ENCODE results near the gene FAM210B.
"Not testable (repeated sequence)": the region's sequence is repeated elsewhere in the genome, so short reads cannot be mapped to it uniquely, and the experiment has no call there.

The FAM210B gene

DNA sequence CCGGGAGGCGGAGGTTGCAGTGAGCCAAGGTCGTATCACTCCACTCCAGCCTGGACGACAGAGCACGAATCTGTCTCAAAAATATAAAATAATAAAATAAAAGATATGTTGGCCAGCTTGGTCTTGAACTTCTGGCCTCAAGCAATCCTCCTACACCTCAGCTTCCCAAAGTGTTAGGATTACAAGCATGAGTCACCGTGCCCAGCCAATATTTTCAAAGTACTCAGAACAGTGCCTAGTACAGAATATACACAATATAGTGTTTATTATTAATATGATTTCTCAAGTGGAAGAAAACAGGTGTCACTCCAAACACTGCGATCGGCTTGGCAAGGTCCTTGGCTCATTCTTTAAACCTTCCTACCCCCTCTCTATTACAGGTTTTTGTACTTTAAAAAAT is 3.1 kb downstream of the FAM210B start:
- peak; percentile 14 for DNase-seq

DNA sequence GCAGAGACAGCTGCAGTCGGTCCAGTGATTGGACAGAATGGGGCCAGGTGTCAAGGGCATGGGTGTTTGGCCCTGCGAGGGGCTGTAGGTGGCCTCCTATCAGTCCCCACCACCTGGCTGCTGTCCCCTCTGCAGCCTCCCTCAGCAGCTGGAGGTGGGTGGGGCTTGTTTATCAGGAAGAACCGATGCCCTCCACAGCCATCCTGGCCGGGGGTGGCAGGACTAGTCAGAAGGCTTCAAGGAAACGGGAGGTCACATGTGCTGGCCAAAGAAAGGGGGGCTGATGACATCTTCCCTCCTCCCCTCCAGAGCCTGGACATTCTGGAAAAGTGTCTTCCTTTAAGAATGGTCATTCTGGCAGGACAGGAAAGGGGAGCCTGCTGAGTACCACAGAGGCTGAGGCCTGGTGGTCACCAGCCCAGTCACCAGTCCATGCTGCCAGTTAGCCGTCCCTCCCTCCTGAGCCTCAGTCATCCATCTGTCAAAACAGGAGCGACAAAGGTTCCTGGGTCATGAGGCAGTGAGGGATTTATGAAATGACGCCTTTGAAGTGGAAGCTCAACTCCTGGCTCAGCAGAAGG is 4.1 kb downstream of the FAM210B start:
- peak; percentile 92 for DNase-seq

DNA sequence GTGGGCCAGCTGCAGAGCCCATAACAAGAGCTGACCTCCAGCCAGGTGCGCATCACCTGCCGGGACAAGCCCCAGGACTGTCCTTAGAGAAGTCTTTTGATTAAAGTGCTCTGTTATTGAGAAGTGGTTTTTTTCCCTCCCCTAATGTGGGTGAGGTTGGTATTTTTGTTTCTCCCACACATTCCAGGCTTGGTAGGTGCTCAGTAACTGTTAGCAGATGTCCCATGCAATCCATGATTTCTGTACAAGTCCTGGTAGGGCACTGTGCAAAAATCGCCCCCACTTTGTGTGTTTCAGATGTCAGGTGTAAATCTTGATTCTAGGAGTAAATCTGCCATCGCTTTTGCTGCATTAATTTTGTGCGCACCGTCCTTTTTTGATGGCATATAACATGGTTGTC is 4.7 kb downstream of the FAM210B start:
- no peak for DNase-seq

DNA sequence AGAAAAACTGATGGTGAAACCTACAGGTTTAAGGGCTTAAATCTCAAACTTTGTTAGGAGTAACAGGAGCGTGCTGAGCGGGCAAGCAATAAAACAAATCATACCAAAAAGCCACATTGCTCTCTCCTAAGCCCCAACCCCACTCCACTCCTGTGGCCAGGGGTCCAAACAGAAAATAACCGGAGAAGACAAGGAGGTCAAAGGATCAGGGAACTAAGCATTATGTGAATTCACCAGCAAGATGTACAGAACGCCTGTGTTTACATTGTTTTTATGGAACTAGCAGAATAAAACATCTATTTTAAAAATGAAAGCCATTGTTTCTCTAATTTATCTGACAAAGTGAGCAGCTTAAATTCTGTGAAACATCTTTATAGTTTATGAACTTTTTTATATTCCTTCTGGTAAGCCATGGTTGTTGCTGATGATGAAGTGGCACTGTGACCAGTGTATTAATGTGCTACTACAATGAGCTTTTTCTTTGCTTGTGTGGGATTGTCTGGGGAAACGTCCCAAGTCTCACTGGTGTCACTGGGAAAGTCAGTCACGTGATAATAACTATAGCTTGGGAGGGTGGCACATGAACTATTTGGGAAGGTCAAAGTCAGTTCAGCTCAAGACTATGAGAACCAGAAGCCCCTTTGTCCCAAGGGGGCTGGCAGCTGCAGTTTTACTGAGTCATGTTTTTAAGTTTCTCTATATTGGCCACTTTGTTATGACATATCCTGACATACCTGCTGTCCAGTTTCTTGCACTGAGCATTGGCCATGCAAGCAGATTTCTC is 9.8 kb downstream of the FAM210B start:
- no peak for DNase-seq

DNA sequence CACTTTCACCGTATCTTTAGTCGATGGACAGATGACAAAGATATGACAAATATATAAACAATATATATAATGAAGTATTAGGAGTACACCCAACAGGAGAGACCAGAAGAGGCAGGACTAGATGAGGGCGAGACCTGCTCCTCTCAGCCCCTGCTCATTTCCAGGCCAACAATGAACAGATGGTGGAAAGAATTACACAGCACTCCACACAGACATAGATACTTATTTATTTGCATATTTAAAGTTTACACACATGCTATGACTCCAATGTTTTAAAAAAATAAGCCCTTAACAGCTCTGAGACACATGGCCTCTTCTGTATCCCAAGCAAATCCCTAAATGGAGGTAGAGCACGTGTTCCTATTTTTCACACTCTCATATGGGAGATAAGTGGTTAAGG is 10.4 kb downstream of the FAM210B start:
- DNase-seq = no peak

DNA sequence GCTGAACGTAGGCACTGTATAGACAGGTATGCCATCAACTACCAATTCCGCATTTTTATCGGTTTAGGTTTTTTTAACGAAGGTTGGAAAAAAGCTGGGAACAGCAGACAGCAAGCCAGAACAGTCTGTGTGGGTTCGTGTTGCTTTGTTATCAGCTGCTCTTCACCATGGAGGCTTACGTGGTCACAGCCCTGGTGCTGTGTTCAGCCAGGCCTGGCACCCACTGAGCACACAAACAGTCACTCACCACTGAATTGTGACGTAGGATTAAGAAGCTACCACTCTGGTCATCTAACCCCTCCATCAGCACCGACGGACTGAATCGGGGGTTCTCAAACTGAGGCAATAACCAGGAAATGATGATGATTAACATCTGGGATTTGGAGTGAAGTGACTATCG is 13.2 kb downstream of the FAM210B start:
- DNase-seq = no peak

DNA sequence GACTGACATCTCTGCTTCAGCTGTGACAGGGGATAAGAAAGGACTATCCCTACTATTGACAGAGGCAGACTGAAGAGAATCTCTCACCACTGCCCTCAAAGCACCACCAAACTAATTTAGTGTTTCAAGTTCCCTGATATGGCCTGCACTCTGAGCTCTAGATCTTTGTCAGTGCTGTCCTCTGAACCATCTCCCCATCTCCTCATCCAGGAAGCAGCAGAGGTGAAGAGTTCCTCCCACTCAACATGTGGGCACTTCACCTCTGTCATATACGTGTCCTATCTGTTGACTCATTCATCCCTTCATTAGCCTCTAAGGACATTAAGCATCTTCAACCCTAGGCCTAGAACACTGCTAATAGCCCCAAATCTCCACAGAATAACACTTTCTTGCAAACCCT is 14.1 kb downstream of the FAM210B start:
- DNase-seq = no peak

DNA sequence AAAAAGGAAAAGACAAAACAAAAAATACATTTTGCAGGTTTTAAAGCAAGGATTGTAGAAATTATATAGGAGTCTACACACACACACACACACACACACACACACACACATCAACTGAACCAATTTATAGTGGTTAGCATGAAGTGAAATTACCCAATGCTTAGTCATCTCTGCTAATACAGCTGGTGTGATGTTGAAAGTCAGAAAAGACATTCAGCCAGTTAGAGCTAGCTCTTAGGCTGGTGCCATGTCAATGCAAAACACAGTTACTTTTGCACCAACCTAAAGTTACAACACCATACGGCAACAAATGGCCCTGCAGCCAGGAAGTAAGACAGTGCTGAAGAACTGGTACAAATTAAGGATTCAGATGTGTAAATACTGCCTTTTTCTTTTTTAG is 15.2 kb downstream of the FAM210B start:
- peak; percentile 82 for DNase-seq

DNA sequence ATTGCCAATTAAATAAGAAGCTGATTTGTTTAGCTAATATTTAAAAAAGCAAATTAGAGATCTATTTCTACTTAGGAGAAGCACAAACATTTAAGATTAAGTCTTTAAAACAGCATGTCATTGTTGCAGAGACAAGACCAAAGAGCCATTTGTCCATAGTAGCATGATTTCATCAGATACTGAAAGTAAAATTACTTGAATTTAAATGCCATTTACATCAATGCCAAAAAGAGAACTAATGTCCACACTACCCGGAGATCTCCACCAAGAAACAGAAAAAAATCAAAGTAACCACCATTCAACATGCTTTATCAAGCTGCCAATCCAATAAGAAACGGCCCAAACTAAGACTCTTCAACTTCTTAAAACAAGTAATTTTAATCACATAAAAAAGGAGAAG is 17.6 kb downstream of the FAM210B start:
- DNase-seq = peak; percentile 29

DNA sequence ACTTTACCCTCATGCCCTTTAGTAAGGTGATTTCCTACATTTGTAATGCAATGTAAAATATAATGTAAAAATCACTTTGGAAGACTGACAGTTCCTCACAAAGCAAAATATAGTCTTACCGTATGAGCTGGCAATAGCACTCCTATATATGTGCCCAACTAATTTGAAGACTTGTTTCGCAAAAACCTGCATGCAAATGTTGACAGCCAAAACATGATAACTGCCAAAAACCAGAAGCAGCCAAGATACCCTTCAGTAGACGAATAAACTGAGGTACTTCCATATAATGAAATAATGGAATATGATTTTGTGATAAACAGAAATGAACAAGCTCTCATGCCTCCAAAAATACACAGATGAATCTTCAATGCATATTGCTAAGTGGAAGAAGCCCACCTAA is 19.6 kb downstream of the FAM210B start:
- no peak for DNase-seq

DNA sequence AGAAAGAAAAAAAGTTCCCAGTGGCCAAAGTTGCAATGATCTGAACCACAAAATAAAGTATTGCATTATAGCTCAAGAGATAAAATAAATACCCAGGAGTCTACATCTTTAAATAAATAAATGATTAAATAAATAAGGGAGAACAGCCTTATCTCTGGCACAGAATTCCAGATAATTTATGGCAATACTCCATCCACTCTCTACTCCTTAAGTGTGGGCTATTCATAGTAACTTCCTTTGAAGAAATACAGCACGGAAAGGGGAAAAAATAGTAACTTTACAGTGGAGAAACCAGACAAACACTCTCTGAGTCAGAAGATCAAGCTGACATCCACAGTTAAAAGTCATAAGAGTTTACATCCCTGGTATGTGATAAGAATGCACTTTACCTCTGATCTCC is 21.6 kb downstream of the FAM210B start:
- no peak for DNase-seq

DNA sequence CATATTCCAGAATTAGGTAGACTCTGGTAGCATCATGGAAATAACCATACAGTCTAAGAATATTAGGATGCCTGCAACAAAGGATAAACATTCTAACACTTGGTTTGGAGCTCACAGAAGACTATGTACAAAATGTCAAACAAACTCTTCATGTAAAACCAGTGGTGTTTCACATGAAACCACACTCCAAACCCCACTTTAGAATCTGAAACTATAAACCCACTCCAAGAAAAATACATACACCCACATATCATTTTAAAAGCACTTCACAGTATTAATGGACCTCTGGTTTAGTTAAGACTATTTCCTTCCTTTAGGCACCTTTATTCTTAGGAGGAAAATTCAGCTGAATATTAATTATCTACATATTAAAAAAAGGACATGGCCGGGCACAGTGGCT is 22.7 kb downstream of the FAM210B start:
- DNase-seq = no peak

DNA sequence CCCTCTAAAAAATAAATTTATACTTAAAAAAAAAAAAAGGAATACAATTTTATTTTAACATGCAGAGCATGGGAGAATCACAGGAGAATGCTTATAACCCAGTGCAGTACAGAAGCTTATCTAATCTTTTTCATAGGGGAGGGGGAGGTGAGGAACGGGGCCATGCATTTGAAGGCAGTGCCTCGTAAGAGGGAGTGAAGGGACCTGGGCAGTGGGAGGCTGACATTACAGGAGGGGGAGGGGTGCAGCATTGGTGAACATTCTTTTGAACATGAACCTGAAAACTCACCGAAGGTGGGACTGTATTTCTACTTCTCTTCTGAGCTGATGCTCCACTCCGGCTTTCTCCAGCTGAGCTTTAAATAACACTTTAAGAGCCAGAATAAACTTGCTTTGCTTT is 23.9 kb downstream of the FAM210B start:
- DNase-seq = peak; percentile 47

DNA sequence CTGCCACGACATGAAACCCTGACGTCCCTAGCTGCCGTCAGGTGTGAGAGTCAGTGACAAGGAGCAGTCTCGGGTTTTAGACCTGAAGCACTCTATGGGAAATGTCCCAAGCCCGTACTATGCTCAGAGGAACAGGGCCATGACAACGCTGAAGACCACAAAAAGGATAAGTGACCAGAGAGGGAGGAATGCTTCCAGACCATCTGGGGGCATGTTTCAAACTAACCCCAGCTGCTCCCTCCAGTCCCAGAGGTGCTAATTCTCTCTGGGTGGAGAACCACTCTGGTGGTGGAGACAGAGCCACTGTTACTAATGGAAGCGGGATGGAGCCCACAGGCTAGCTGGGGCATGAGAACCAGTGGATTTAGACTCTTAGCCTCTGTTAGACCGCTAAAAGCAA is 24.6 kb downstream of the FAM210B start:
- no peak for DNase-seq

DNA sequence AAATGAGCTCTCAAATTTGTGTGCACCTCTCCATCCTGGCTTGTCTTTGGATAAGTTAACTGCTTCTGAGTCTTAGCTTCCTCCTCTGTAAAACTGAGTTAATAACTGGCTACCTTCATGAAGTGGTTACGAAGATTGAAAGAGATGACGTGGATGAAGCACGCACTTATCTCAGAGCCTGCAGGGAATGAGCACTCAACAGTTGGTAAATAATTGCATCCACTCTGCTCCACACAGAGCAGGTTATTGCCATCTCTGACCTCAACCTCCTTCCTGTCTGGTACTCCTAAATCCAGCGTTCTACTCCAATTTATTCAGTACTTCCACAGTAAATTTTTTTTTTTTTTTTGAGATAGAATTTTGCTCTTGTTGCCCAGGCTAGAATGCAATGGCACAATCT is 26.4 kb downstream of the FAM210B start:
- no peak for DNase-seq

DNA sequence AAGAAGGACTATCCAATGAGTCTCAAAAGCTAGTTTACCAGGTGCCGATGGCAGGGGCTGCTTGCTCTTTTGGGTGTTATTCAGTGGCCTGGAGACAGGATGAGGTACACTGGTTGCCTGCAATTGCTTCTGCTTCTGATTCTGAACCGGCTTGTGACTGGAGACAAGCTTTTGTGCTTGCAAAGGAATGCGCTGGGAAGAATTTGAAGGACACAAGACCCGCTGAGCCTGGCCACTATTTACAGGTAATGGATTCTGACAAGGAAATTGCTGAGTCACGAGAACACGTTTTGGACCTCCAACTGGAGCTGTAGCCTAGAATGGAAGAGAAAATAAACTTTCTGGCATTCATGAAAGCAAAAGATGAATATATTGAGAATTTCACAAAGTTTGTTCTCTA is 27.4 kb downstream of the FAM210B start:
- no peak for DNase-seq

DNA sequence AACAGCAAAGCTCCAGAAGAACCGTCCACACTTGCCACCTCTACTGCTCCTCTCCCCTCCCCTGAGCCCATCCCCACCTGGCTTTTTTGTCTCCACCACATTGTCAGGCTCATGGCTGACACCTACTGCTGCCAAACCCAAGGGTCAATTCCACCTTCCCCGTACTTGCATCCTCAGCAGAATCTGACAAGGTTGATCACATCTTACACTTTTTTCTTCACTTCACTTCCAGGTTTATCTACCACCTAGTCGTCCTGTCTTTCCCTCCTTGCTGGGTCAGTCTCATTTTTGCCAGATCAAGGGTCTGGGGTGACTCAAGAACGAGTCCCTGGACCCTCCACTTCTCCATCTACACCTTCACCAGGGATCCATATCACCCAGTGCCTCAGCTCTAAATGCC is 30.1 kb downstream of the FAM210B start:
- DNase-seq = no peak

DNA sequence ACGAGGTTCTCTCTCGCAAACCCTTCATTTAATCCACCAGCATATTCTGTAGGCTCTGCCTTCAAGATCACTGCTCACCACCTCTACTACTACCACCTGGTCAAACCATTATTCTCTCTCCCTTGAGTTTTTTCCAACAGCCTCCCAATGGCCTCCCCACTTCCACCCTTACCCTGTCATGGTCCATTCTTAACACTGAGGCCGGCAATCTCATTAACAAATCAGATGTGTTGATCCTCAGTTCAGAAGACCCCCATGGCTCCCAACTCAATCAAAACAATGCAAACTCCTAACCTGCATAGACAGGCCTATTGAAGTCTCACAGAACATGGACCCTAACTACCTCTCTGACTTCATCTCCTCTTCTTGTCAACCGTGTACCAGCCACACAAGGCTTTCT is 31.0 kb downstream of the FAM210B start:
- no peak for DNase-seq

DNA sequence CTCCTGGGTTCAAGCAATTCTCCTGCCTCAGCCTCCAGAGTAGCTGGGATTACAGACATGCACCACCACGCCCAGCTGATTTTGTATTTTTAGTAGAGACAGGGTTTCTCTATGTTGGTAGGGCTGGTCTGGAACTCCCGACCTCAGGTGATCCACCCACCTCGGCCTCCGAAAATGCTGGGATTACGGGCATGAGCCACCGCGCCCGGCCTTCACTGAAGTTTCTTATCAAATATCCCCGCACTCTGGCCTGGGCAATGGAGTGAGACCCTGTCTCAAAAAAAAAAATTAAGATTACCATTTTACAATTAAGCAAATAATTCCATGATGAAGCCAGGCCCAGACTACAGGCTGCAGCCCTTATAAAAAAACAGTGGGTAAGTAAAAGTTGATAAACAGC is 31.6 kb downstream of the FAM210B start:
- DNase-seq = not testable (repeated sequence)

DNA sequence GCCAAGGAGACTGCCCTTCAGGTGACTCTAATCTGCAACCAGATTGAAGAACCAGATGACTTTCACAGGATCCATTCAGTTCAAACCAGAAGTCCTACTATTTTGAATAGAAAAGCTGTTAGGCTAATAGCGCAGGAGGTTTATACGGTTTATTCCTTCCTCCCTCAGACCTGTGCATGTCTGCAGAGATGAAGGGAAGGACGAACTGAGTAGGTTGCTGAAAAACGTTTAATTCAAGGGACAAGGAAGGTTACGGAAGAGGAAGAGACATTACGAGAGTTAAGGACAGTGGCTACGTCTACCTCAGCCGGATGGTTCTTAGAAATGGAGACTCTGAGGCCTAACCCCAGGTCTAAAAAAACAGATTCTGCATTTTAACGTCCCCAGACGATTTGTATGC is 32.3 kb downstream of the FAM210B start:
- peak; percentile 30 for DNase-seq

DNA sequence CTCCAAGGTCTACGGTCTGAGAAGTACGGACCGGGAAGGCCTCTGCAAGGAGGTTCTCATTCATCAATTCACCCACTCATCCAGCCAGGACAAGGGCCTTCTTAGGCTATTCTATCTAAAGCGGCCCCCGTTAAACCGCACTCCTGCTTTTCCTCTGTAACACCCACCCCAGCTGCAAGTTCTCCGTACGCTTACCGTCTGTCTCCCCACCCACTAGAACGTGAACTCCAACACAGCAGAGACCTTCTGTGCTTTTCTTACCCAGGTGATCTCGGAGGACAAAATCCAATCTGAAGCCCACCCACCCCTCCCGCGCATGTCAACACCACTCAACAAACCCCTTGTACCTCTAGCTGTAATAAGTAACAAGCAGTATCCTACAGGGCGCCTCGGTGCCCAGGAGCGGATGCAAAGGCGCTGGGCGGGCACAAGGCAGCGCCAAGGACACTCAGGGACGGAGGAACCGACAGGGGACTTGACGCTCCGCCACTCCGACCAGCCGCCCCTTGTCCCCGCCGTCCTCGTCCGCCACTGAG is 32.9 kb downstream of the FAM210B start:
- DNase-seq = peak; percentile 45

DNA sequence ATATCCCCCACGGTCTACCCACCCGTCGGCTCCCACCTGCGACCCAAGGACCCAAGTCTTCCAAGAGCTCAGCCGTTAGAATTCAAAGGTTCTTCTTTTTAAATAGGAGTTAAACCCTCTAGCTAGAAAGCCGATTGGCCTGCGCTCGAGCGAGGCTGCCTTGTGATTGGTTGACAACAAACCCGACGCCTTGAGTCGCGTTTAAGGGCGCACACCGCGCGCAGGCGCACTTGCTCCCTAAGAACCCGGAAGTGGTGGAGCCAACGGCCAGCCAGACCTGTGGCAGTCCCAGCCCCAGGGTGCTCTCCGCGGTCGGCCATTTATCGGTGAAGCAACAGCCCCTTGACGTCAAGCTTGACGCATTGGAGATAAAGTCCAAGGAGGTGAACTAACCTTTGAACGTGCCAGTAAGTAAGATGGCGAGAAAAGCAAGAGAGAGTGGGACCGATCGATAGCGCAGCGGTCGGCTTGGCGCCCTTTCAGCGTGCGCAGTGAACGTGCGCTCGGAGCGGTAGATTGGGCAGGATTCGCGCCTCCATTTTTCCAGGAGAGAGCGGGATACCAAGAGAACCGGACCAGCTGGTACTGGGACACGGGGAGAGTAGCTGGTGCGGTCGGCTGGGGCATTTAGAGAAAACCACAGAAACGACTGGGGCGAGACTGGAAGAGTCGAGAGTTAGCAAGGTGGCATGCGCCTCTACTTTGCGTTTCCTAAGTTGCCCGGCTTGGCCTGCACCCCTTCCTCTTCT is 33.5 kb downstream of the FAM210B start, which contains the start of the genes AURKA and CSTF1:
Gene AURKA, minus strand, starts transcription at position 84 of the 749 bp plus-strand sequence. CDS start 4,018 bp downstream, outside the sequence.
Gene CSTF1, plus strand, starts transcription at position 514 of the 749 bp plus-strand sequence. CDS start 2,908 bp downstream, outside the sequence.
- DNase-seq = peak; percentile 99

DNA sequence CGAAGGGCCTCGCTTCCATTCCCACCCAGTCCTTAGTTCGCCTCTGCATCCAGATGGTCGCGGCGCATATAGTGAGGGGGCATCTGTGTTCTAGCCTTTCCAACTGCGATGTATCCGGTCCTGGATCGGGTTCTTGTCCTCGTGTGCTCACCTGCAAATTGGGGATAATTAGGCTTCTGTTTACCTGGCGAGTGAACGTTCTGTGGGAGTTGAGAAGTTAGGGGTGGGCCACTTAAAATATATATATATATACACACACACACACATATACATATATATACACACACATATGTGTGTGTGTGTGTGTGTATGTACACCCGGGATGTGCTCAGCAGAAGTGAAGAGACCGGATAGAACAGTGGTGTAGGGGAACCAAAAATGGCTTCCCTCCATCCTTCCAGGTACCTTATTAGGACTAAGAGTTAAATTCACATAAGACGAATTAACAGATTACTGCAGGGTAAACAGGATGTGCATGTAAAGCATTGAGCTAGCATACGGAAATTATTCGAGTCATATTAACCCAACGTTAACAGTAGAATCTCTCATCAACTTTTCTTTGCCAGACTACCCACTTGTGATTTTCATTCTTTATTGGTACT is 34.2 kb downstream of the FAM210B start:
- peak; percentile 44 for DNase-seq

All from OCI-M1 (cell line).